GM12891 (cell line): ENCODE data around the gene DALRD3.

Source experiments
- PAX5 ChIP-seq: IDR thresholded peaks from 2 replicates; pipeline ENCODE4 v1.6.1; 2011; ENCODE audit warnings: low read length, moderate library complexity, mild to moderate bottlenecking; ENCODE audit not compliant: insufficient read depth, severe bottlenecking
- POLR2A ChIP-seq: IDR thresholded peaks from 2 replicates; pipeline ENCODE4 v1.6.1; 2011; ENCODE audit warnings: low read depth, low read length, control low read depth
- POLR2AphosphoS5 ChIP-seq: IDR thresholded peaks from 2 replicates; pipeline ENCODE4 v1.6.1; 2011; ENCODE audit warnings: low read depth, low read length, control low read depth
- POU2F2 ChIP-seq: IDR thresholded peaks from 2 replicates; pipeline ENCODE4 v1.6.1; 2011; ENCODE audit warnings: low read depth, mild to moderate bottlenecking, control low read depth, low read length, moderate library complexity
- TAF1 ChIP-seq: IDR thresholded peaks from 2 replicates; pipeline ENCODE4 v1.6.1; 2011; ENCODE audit warnings: low read depth, low read length, control low read depth

GRCh38 chr3:48989796-48990635 lies 28.4 kb downstream of the DALRD3 start, which contains the start of gene P4HTM:
- TF ChIP-seq POU2F2 = no peak
- TF ChIP-seq POLR2AphosphoS5 = peak; percentile 62
- no peak; the same call in 1 of the 2 replicates for TF ChIP-seq POLR2A
- no peak for TF ChIP-seq PAX5
- no peak for TF ChIP-seq TAF1
